Effector CD8-positive, alpha-beta T cell (primary cell): ENCODE measurements around the gene TMEM47.

Experiments used
- DNase-seq: peaks from one replicate; lab custom pipeline; 2025; lab: John Stamatoyannopoulos, UW

Gene TMEM47

DNA sequence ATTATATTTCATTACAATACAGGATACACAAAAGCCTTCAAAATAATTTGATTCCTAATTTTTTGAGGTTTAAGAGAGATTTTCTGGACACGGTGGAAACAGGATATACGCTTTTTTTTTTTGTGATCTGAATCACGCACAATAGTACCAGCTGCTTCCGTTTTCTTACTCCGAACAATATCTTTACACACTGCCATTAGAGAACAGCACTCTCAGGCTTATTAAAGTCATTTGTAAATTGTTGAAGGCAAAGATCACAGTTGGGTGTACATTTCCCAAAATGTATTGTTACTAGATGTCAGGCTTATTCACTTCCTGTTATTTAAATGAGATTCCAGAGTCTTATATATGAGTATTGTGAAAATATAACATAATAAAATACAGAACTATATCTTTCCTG, 71.5 kb downstream of the TMEM47 start:
- DNase-seq: no peak

DNA sequence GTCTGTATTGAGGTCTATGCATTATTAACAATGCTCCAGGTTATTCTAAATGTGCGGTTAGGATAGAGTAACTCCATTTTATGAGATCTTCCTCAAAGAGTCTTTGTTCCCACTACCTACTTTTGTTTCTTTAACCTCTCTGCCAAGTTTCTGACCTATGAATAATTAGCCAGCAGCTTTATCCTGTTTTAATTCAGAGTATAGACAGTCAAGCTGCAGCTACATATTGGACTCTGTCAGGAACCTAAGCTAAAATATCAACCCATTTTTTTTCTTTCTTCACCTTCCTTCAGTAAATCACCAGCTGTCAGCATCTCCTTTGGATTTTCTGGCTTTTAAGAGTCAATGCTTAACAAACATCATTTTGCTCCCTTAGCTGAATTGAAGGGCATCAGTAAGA, 72.3 kb downstream of the TMEM47 start:
- DNase-seq: no peak

DNA sequence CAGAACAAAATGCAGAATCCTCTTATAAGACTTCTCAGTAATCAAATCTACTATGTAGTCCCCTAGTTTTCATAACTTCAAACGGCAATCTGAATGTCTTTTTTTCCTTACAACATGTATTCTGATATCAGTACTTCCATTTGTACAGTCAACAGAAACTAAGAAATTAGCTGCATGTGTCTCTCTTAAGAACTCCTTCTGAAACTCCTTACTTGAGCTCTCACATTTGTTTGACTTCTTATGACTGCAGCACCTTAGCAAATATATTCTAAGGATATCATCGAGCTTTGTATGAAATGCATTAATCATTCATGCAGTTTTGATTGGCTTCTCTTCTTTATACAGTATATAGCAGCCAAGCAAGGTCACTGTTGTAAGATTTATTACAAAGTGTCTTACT, 77.0 kb downstream of the TMEM47 start:
- DNase-seq: no peak

DNA sequence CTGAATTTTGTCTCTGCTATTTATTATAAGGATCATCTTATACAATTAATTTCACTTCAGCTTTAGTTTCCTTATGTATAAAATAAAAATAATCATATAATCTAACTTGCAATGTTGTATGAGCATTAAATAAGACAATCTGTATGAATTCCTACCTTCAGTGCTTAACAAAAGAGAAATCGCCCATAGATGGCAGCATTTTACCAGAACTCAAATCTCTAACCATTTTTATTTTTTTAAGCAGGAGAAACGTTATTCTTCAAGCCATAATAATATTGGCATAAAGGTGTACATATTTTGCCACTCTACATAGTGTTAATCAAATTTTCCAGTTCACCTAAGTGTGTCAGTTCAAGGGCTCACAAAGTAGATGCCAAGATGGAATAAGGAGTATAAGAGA, 78.8 kb downstream of the TMEM47 start:
- no peak for DNase-seq
